GM04504 (cell line): ENCODE measurements around the gene SUGCT.

Experiments
- DNase-seq: peaks from one replicate; pipeline ENCODE4 v3.0.0-alpha.2; 2012; ENCODE audit warnings: low read depth

Gene SUGCT

GRCh38 chr7:40879941-40880543 is 745.2 kb downstream of the SUGCT start:
- DNase-seq: no peak

GRCh38 chr7:40880581-40880980 is 745.8 kb downstream of the SUGCT start:
- no peak for DNase-seq

GRCh38 chr7:40881405-40881926 is 746.7 kb downstream of the SUGCT start:
- no peak for DNase-seq

GRCh38 chr7:40882071-40882658 is 747.4 kb downstream of the SUGCT start:
- DNase-seq: no peak

- no peak for DNase-seq
These were observed 749.0 kb downstream of the SUGCT start for GRCh38 chr7:40883826-40884225.

- no peak for DNase-seq
These were observed 749.4 kb downstream of the SUGCT start for GRCh38 chr7:40884241-40884640.

- no peak for DNase-seq
These were observed 750.7 kb downstream of the SUGCT start for GRCh38 chr7:40885503-40885902.

GRCh38 chr7:40887099-40887498 is 752.3 kb downstream of the SUGCT start:
- no peak for DNase-seq

- no peak for DNase-seq
These were observed 753.7 kb downstream of the SUGCT start for GRCh38 chr7:40888499-40888898.

GRCh38 chr7:40889099-40889498 is 754.3 kb downstream of the SUGCT start:
- DNase-seq: no peak

GRCh38 chr7:40889539-40889938 is 754.7 kb downstream of the SUGCT start:
- no peak for DNase-seq

- no peak for DNase-seq
These were observed 755.4 kb downstream of the SUGCT start for GRCh38 chr7:40890088-40890692.

- DNase-seq: no peak
These were observed 756.4 kb downstream of the SUGCT start for GRCh38 chr7:40891232-40891631.

- DNase-seq: no peak
These were observed 764.3 kb downstream of the SUGCT start for GRCh38 chr7:40899151-40899550.

GRCh38 chr7:40899636-40900507 is 765.1 kb downstream of the SUGCT start:
- no peak for DNase-seq

GRCh38 chr7:40903872-40904271 is 769.1 kb downstream of the SUGCT start:
- no peak for DNase-seq

- DNase-seq: no peak
These were observed 772.5 kb downstream of the SUGCT start for GRCh38 chr7:40907286-40907685.

GRCh38 chr7:40909346-40909980 is 774.7 kb downstream of the SUGCT start:
- DNase-seq: no peak
